H1 (cell line): ENCODE results near the gene NFATC1. TPM values are rescaled to one million over a fixed set of nuclear protein-coding genes. Genes with fewer than 3 reads are reported as not detected.

Experiments
- CTCF ChIA-PET: fragments of 300-600 bp; sonication (Branson Sonifier 250); formaldehyde crosslinking; loops from one replicate; lab custom pipeline; 2021; ENCODE audit not compliant: partially characterized antibody; lab: Charles Lee
- POLR2A ChIA-PET: fragments of 300-600 bp; sonication (Branson Sonifier 250); formaldehyde crosslinking; loops from one replicate; lab custom pipeline; 2021; ENCODE audit warnings: inconsistent platforms; ENCODE audit not compliant: partially characterized antibody; lab: Charles Lee
- DNase-seq, 2 experiments: peaks; one replicate each; pipeline versions ENCODE4 v3.0.0 to v3.0.0-alpha.2; 2010 to 2022; ENCODE audit warnings: low spot score in 2 of 2, low read depth in 1 of 2, mixed read lengths in 1 of 2
- FAIRE-seq: peaks from 2 replicates; lab custom pipeline; 2011; peaks lifted over from hg19 to GRCh38; lab: Jason Lieb, UNC
- H2AFZ ChIP-seq: 2 replicates; pipeline ENCODE4 v1.8.1; 2012; ENCODE audit warnings: low read length, inconsistent platforms
- H2AK5ac ChIP-seq: 2 replicates; pipeline ENCODE4 v1.6.1; 2013; ENCODE audit warnings: low read depth, low read length
- H2BK120ac ChIP-seq: replicated peaks from 2 replicates; pipeline ENCODE3; 2013; ENCODE audit warnings: low read depth, low read length, inconsistent platforms
- H2BK12ac ChIP-seq: 2 replicates; pipeline ENCODE4 v1.6.1; 2013; ENCODE audit warnings: low read depth, low read length
- H2BK15ac ChIP-seq: 2 replicates; pipeline ENCODE4 v1.6.1; 2013; ENCODE audit warnings: low read length
- H2BK20ac ChIP-seq: 2 replicates; pipeline ENCODE4 v1.6.1; 2013; ENCODE audit warnings: low read length
- H2BK5ac ChIP-seq: 2 replicates; pipeline ENCODE4 v1.6.1; 2013; ENCODE audit warnings: low read depth, low read length
- H3K14ac ChIP-seq: 2 replicates; pipeline ENCODE4 v1.6.1; 2013; ENCODE audit warnings: inconsistent platforms; ENCODE audit not compliant: insufficient read length
- H3K18ac ChIP-seq: 2 replicates; pipeline ENCODE4 v1.6.1; 2013; ENCODE audit warnings: low read length; ENCODE audit errors: extremely low read depth
- H3K23ac ChIP-seq: 2 replicates; pipeline ENCODE4 v1.6.1; 2013; ENCODE audit warnings: inconsistent platforms; ENCODE audit not compliant: insufficient read length
- H3K23me2 ChIP-seq: 2 replicates; pipeline ENCODE4 v1.6.1; 2013; ENCODE audit warnings: low read depth, low read length
- H3K27ac ChIP-seq: 2 replicates; pipeline ENCODE4 v1.6.1; 2011; ENCODE audit warnings: low read depth, low read length, inconsistent platforms
- H3K27me3 ChIP-seq, 4 experiments: replicated peaks in 1 of 4; 1 replicate in 1 of 4; 2 replicates in 3 of 4; pipeline versions ENCODE4 v1.6.1 to v1.8.1; 2011 to 2013; ENCODE audit warnings: low read length in 3 of 4, mild to moderate bottlenecking in 3 of 4, inconsistent platforms in 2 of 4, mixed read lengths in 2 of 4, moderate library complexity in 1 of 4; ENCODE audit not compliant: control insufficient read depth in 3 of 4, insufficient read depth in 3 of 4; ENCODE audit errors: extremely low read depth in 1 of 4
- H3K36me3 ChIP-seq, 4 experiments: 2 replicates each; pipeline versions ENCODE4 v1.6.1 to v1.8.1; 2011 to 2013; ENCODE audit warnings: mild to moderate bottlenecking in 4 of 4, low read length in 3 of 4, moderate library complexity in 2 of 4, control low read depth in 1 of 4, inconsistent platforms in 1 of 4; ENCODE audit not compliant: insufficient read depth in 4 of 4, control insufficient read depth in 2 of 4
- H3K4ac ChIP-seq: replicated peaks from 2 replicates; pipeline ENCODE3; 2013; ENCODE audit warnings: low read length, low read depth, mixed read lengths, inconsistent platforms; ENCODE audit not compliant: insufficient read length
- H3K4me1 ChIP-seq, 4 experiments: replicated peaks in 1 of 4; 1 replicate in 1 of 4; 2 replicates in 3 of 4; pipeline versions ENCODE4 v1.6.1 to v1.8.1; 2011 to 2013; ENCODE audit warnings: low read length in 3 of 4, inconsistent platforms in 2 of 4, mixed read lengths in 1 of 4; ENCODE audit not compliant: insufficient read depth in 4 of 4, control insufficient read depth in 3 of 4
- H3K4me2 ChIP-seq, 2 experiments: 2 replicates each; pipeline versions ENCODE4 v1.6.1 to v1.8.1; 2011 to 2013; ENCODE audit warnings: low read depth in 2 of 2, low read length in 2 of 2, control low read depth in 1 of 2, inconsistent platforms in 1 of 2, mild to moderate bottlenecking in 1 of 2; ENCODE audit not compliant: insufficient read depth in 1 of 2
- H3K4me3 ChIP-seq, 4 experiments: fragments of 200-600, 300-600 bp in 1 of 4; sonication (generic), shearing (Covaris generic), sonication (Bioruptor Twin) in 1 of 4; 2 replicates each; pipeline versions ENCODE4 v1.5.1 to v1.8.1; 2011 to 2016; ENCODE audit warnings: low read length in 4 of 4, low read depth in 3 of 4, control low read depth in 2 of 4, inconsistent platforms in 2 of 4, mild to moderate bottlenecking in 2 of 4, mixed read lengths in 1 of 4, moderate library complexity in 1 of 4; ENCODE audit not compliant: insufficient read depth in 2 of 4; ENCODE audit errors: extremely low read depth in 1 of 4
- H3K56ac ChIP-seq: replicated peaks from 2 replicates; pipeline ENCODE3; 2013; ENCODE audit warnings: low read depth, mild to moderate bottlenecking, mixed read lengths, low read length, inconsistent platforms; ENCODE audit not compliant: insufficient read length
- H3K79me1 ChIP-seq: 2 replicates; pipeline ENCODE4 v1.6.1; 2013; ENCODE audit warnings: low read depth, low read length, control low read depth
- H3K79me2 ChIP-seq, 2 experiments: 2 replicates each; pipeline versions ENCODE4 v1.6.1 to v1.8.1; 2012 to 2013; ENCODE audit warnings: low read length in 2 of 2, mild to moderate bottlenecking in 2 of 2, inconsistent platforms in 1 of 2; ENCODE audit not compliant: insufficient read depth in 2 of 2, control insufficient read depth in 1 of 2
- H3K9ac ChIP-seq, 4 experiments: replicated peaks in 1 of 4; 1 replicate in 1 of 4; 2 replicates in 3 of 4; pipeline versions ENCODE4 v1.6.1 to v1.8.1; 2011 to 2013; ENCODE audit warnings: low read depth in 3 of 4, low read length in 3 of 4, control low read depth in 2 of 4, mild to moderate bottlenecking in 2 of 4, moderate library complexity in 2 of 4, inconsistent platforms in 1 of 4; ENCODE audit errors: extremely low read depth in 1 of 4
- H3K9me3 ChIP-seq, 2 experiments: 2 replicates each; pipeline versions ENCODE4 v1.6.1 to v1.8.1; 2012 to 2013; ENCODE audit warnings: mild to moderate bottlenecking in 2 of 2, moderate library complexity in 2 of 2, control low read depth in 1 of 2, inconsistent platforms in 1 of 2, low read depth in 1 of 2, low read length in 1 of 2, mixed read lengths in 1 of 2; ENCODE audit not compliant: insufficient read depth in 2 of 2
- H4K20me1 ChIP-seq, 2 experiments: replicated peaks in 1 of 2; 2 replicates each; pipeline versions ENCODE3 to v1.8.1; 2011 to 2013; ENCODE audit warnings: inconsistent platforms in 2 of 2, low read length in 2 of 2, mild to moderate bottlenecking in 1 of 2; ENCODE audit not compliant: insufficient read depth in 2 of 2, control insufficient read depth in 1 of 2
- H4K5ac ChIP-seq: 2 replicates; pipeline ENCODE4 v1.6.1; 2013; ENCODE audit warnings: low read length, low read depth, mixed read lengths, inconsistent platforms; ENCODE audit not compliant: insufficient read length
- H4K8ac ChIP-seq: 2 replicates; pipeline ENCODE4 v1.8.0; 2013; ENCODE audit warnings: mild to moderate bottlenecking, moderate library complexity, low read length, inconsistent platforms; ENCODE audit not compliant: insufficient read depth; ENCODE audit errors: extremely low read depth
- H4K91ac ChIP-seq: replicated peaks from 2 replicates; pipeline ENCODE3; 2013; ENCODE audit warnings: low read length, mixed read lengths, inconsistent platforms; ENCODE audit not compliant: insufficient read length
- ATF3 ChIP-seq: IDR thresholded peaks from 2 replicates; pipeline ENCODE4 v1.6.1; 2011; ENCODE audit warnings: low read depth, mild to moderate bottlenecking, low read length; ENCODE audit not compliant: insufficient read depth
- WGBS, 2 experiments: shearing (Covaris generic) in 1 of 2; methylation state at CpG; one replicate each; pipeline versions ENCODE4 v1.1.6 to v1.1.7; 2013 to 2015; ENCODE audit warnings: low lambda C conversion rate in 2 of 2, mixed read lengths in 2 of 2, inconsistent platforms in 1 of 2, low coverage in 1 of 2, missing lambda C conversion rate in 1 of 2; ENCODE audit not compliant: insufficient replicate concordance in 2 of 2, insufficient coverage in 1 of 2, insufficient read length in 1 of 2; ENCODE audit errors: extremely low coverage in 1 of 2, missing lambda C conversion rate in 1 of 2; 5-methylcytosine and 5-hydroxymethylcytosine counted together
- polyA plus RNA-seq, 7 experiments: library from polyadenylated mRNA; depleted of rRNA in 3 of 7; stranded (reverse) in 5 of 7; unstranded in 2 of 7; fragments of >200 nt in 5 of 7; fragments of 200-250 nt in 2 of 7; gene quantifications; 1 replicate in 5 of 7; 2 replicates in 1 of 7; 4 replicates in 1 of 7; pipeline versions ENCODE4 v1.2.1 to v1.2.3, GENCODE V29; 2011 to 2013; ENCODE audit warnings: missing spikeins in 2 of 7, mixed read lengths in 2 of 7
- total RNA-seq: library from RNA; stranded (reverse); fragmentation: NEBNext Ultra II Directional; extraction: Animal tissue kit (Norgen Biotek cat#: 25700); gene quantifications from 2 replicates; pipeline ENCODE4 v1.2.1, GENCODE V29; 2021

Gene NFATC1
- total and polyA plus RNA-seq, 2 of the 8 experiments (the other 6 are each of a cell fraction or from before 2014, with no cell fraction given) = 2.0 to 6.6 TPM

- Histone ChIP-seq H2BK120ac (no peak overlapping the region), H2BK20ac (no peak overlapping the region), H3K4ac (no peak overlapping the region), H3K18ac (no peak overlapping the region), H2AK5ac (no peak overlapping the region), H4K20me1 (no peaks in the 10 kb centered on the region), H3K79me2 (no peaks in the 10 kb centered on the region), H2BK15ac (no peak overlapping the region), H3K14ac (no peak overlapping the region), H3K9me3 (no peaks in the 10 kb centered on the region), H3K9ac (no peak overlapping the region), H3K27ac (no peak overlapping the region), H3K23me2 (no peaks in the 10 kb centered on the region), H3K4me3 (no peak overlapping the region), H4K8ac (no peak overlapping the region), H3K23ac (no peak overlapping the region), H2BK5ac (no peak overlapping the region), H3K56ac (no peak overlapping the region), H3K79me1 (no peaks in the 10 kb centered on the region; the same call in 1 of the 2 replicates), H3K27me3 (no peaks in the 10 kb centered on the region), H4K91ac (no peak overlapping the region), H2BK12ac (no peak overlapping the region), H2AFZ (no peak overlapping the region), H3K36me3 (no peaks in the 10 kb centered on the region), H4K5ac (no peak overlapping the region), H3K4me2 (no peak overlapping the region), H3K4me1 (peaks cover 0 to 12% (median 5%) of the 10 kb centered on the region in 4 experiments; a peak in 5 of 7 replicates)
- ChIA-PET POLR2A (interaction anchor here (1.0 kb wide), 1 partner anchor 10 kb away, joined by 3 read pairs; no protein-coding TSS in a partner anchor), CTCF (interaction anchor here (0.9 to 2.1 kb wide), 5 partner anchors 10 to 143 kb away, joined by 3 to 5 read pairs (median 4); no protein-coding TSS in a partner anchor)
- no peak for DNase-seq
- 92% methylated on average over 11 of the region's 13 CpGs; no CpG with 5 or more reads in 1 of the 2 experiments for WGBS, 2 experiments
- TF ChIP-seq ATF3 = no peak
- FAIRE-seq = no peak
These were observed 128.0 kb downstream of the NFATC1 start for GRCh38 chr18:79523736-79524180.
